Mesothelial cell of epicardium (in vitro differentiated cells): ENCODE data around the gene TRIM64C. TPM values are rescaled to one million over a fixed set of nuclear protein-coding genes. Genes with fewer than 3 reads are reported as not detected.
"Not testable (repeated sequence)": the region's sequence is repeated elsewhere in the genome, so short reads cannot be mapped to it uniquely, and the experiment has no call there.

Experiments used
- DNase-seq, 2 experiments: peaks; one replicate each; pipeline ENCODE4 v3.0.0; 2021; ENCODE audit warnings: low spot score in 2 of 2; ENCODE audit not compliant: unreplicated experiment in 2 of 2
- H3K27ac Mint-ChIP-seq: 2 replicates; pipeline ENCODE4 v1.8.0; 2021; ENCODE audit warnings: mixed read lengths
- H3K27me3 Mint-ChIP-seq: 2 replicates; pipeline ENCODE4 v1.8.0; 2021; ENCODE audit warnings: low read depth, mixed read lengths
- H3K36me3 Mint-ChIP-seq: 2 replicates; pipeline ENCODE4 v1.8.0; 2021; ENCODE audit warnings: mixed read lengths
- H3K4me1 Mint-ChIP-seq: 2 replicates; pipeline ENCODE4 v1.8.0; 2021; ENCODE audit warnings: mixed read lengths
- H3K4me3 Mint-ChIP-seq: 2 replicates; pipeline ENCODE4 v1.8.0; 2021; ENCODE audit warnings: mild to moderate bottlenecking, moderate library complexity, mixed read lengths
- H3K9me3 Mint-ChIP-seq: 2 replicates; pipeline ENCODE4 v1.8.0; 2021; ENCODE audit warnings: mixed read lengths
- total RNA-seq: library from RNA; stranded (reverse); gene quantifications from 3 replicates; pipeline ENCODE4 v1.2.1, GENCODE V29; 2021

Gene TRIM64C
- total RNA-seq: not detected in 3 replicates

GRCh38 chr11:49059012-49059411 lies at the start of gene TRIM64C:
TRIM64C (minus strand) TSS chr11:49059112; CDS start chr11:49059112, 0 bp downstream.
- H3K27me3 Mint-ChIP-seq, H3K27ac Mint-ChIP-seq, H3K4me1 Mint-ChIP-seq, DNase-seq, H3K4me3 Mint-ChIP-seq, H3K36me3 Mint-ChIP-seq: not testable (repeated sequence)
- peaks cover 54% of the 10 kb centered on the region for H3K9me3 Mint-ChIP-seq

- H3K27me3 Mint-ChIP-seq, H3K4me3 Mint-ChIP-seq, H3K27ac Mint-ChIP-seq, H3K36me3 Mint-ChIP-seq, H3K4me1 Mint-ChIP-seq, DNase-seq: not testable (repeated sequence)
- peaks cover 48% of the 10 kb centered on the region for H3K9me3 Mint-ChIP-seq
Measured at GRCh38 chr11:49102356-49102755, 43.4 kb upstream of the TRIM64C start.

GRCh38 chr11:49069897-49070296 lies 11.0 kb upstream of the TRIM64C start:
- H3K4me1 Mint-ChIP-seq, H3K4me3 Mint-ChIP-seq, H3K36me3 Mint-ChIP-seq, H3K27ac Mint-ChIP-seq, DNase-seq, H3K27me3 Mint-ChIP-seq: not testable (repeated sequence)
- peaks cover 73% of the 10 kb centered on the region for H3K9me3 Mint-ChIP-seq

- not testable (repeated sequence) for H3K27me3 Mint-ChIP-seq, H3K36me3 Mint-ChIP-seq, DNase-seq, H3K4me1 Mint-ChIP-seq, H3K4me3 Mint-ChIP-seq, H3K27ac Mint-ChIP-seq
- peaks cover 39% of the 10 kb centered on the region for H3K9me3 Mint-ChIP-seq
Measured at GRCh38 chr11:49049821-49050220, 9.1 kb downstream of the TRIM64C start.

- not testable (repeated sequence) for H3K36me3 Mint-ChIP-seq, H3K4me1 Mint-ChIP-seq, H3K27ac Mint-ChIP-seq, H3K4me3 Mint-ChIP-seq, DNase-seq, H3K27me3 Mint-ChIP-seq
- H3K9me3 Mint-ChIP-seq: peaks cover 32% of the 10 kb centered on the region
Measured at GRCh38 chr11:49048229-49048628, 10.7 kb downstream of the TRIM64C start.

- not testable (repeated sequence) for H3K36me3 Mint-ChIP-seq, DNase-seq, H3K4me3 Mint-ChIP-seq, H3K27ac Mint-ChIP-seq, H3K27me3 Mint-ChIP-seq, H3K4me1 Mint-ChIP-seq
- H3K9me3 Mint-ChIP-seq: peaks cover 45% of the 10 kb centered on the region
Measured at GRCh38 chr11:49028523-49028922, 30.4 kb downstream of the TRIM64C start, which contains the start of gene TRIM49B. TRIM49B (plus strand) TSS chr11:49028823; CDS start chr11:49031600, 2,777 bp downstream.

Other genes starting within 250 kb of the TRIM64C start
- not detected in 3 replicates for gene TRIM51G, start 75.2 kb downstream of the TRIM64C start, total RNA-seq
- not detected in 3 replicates for gene TRIM49B, start 30.3 kb downstream of the TRIM64C start, total RNA-seq
- gene FOLH1, start 149.5 kb upstream of the TRIM64C start, total RNA-seq: not detected in 3 replicates